ENCODE data around the gene RPL38.

Gene RPL38

DNA sequence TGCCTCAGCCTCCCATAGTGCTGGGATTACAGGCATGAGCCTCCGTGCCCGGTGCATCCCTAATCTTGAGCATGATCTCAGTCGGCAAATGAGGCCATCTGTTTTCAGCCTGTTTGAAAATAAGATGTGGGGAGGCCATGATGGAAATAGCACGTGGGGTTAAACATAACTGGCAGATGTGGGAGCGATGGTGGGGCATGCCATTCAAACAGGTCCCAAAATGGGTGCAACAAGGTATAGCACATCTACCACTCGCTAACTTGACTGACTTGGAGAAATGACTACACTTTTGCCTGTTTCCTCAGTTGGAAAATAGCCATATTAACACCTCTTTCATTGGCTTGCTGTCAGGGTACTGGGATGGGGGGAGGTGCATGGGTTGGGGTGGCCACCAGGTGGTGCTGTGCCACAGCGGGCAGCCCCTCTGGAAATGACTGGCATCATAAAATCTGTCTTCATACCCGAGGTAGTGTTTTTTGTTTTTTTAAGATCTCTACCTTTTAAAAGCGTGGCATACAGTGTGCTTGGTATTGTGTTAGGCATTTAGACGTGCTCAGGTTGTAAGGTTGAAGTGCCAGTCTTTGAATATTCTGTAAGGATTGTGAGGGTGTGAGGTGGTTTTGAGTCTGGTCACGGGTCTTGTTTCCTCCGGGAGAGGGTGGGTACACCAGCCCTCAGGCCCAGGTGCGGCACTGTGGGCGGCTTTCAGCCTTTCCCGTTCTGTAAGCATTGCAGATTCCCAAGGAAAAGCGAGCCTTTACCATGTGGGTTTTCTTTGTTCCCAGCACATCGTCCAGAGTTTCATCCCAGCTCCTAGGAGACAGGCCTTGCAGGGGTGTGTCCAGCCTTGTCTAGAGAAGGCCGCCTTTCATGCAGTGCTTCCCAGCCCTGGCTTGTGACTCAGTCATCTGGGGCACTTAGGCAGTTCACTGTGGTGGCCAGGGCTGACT lies 7.0 kb downstream of the RPL38 start:
- peak; percentile 60 to 68 (median 67) for DNase-seq (ENCODE audit: low read depth in 3 of 3)

DNA sequence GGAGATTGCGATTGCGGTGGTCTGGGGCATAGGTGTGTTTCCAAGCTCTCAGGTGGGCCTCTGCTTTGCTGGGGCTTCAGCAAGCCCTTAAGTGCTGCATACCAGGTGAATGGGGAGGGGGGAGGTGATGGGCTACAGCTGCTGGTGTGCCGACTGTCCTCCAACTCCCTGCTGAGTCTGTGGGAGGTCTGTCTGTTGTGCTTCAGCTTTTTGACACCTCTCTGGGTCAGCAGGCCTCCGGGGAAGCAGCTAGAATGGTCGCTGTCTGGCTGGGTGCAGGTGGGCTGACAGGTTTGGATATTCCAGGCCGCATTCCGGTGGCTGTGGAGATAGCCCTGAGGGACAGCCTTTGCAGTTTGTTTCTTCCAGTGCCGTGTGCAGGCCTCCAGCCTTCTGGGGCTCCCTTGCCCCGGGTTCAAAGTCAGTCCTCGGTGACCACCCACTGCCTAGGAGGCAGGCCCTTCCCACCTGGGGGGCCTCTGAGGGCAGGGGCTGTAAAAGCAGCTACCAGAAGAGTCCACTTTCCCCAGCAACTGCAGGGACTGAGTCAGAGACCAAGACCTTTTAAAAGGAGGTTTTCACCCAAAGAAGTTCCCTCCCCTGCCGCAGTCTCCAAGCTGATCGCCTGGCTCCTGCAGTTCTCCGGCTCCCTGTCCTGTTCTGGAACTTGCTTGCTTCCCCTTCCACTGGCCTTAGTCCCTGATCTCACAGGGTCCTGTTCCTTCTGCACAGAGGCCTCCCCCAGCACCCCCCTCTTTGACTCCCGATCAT lies 7.8 kb downstream of the RPL38 start:
- DNase-seq (ENCODE audit: low read depth in 3 of 3) = no peak

DNA sequence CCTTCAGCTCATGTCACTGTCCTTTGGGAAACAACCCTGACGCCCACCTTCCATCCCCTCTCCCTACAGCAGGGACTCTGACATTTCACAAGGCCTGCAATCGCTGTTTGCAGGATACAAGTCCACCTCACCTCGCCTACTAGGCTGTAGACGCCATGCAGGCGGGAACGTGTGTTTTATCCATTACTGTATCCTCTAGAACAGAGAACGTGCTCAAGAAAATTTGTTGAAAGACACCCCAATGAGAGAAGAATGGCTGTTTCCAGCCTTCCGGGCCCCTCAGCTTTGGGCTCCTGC lies 8.4 kb downstream of the RPL38 start:
- no peak for DNase-seq (ENCODE audit: low read depth in 3 of 3)

DNA sequence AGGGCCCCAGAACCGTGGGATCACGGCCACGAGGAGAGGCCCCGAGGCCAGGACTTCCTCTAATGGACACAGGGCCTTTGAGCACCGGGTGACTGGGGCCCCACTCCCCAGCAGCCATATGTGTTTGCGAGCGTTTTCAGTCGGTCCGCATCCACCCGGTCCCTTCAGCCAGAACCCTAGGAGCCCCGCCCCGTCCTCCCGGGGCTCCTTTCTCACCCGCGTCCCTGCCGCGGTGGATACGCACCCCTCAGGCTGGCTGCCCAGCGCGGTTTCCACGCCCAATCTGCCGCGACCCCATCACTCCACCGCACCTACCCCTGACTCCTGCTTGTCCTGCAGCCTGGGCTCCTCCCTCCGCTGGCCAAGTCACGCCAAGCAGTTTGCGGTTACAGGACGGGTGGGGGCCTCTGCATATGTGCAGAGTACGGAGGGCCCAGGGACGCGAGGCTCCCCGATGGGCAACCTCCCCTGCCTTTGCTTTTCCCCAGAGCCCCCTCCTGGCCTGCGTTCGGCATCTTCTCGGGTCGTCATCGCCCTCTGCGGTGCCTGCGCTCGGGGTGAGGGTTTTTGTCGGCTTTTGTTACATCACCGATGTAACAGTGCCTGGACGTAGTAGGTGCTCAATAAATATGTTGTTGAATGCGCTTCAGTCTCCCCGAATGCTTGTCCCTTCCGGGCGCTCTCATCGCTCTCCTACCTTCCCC lies 8.9 kb downstream of the RPL38 start:
- DNase-seq (ENCODE audit: low read depth in 3 of 3) = no peak

DNA sequence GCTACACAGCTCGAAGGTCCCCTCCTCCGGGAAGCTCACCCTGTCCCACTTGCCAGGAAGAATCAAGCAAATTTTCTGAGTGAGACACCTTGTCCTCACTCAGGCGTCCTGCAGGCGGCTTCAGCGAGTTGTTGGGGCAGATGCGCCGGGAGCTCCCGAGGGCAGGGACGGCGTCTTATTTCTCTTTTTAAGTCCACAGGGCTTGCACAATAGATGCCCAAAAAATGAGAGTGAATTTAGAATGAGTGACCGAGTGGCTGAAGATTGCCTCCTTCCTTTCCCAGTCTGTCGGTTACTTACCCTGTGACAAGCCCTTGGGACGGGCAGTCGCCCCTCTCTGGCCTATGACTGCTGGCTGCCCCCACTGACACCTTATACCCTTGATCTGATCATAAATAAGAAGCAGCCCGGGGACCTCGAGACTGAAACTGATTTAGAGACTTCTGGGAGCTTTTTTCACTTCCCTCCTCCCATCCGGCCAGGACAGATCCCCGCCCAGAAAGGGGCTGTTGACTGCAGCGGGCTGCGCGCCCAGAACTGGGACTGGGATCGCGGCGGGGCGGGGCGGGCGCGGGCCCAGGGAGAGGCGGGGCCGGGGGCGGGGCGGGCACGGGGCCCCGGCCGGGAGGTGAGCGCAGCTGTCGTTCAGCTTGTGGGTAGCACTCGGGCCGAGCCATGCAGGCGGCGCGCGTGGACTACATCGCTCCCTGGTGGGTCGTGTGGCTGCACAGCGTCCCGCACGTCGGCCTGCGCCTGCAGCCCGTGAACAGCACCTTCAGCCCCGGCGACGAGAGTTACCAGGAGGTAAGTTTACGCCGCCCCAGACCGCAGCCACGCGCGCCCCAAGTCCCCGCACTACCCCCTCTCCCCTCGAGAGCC lies 9.7 kb downstream of the RPL38 start, which contains the start of gene TTYH2:
TSS of gene TTYH2 (plus strand) at position 659 of the 879 bp plus-strand sequence. CDS start at position 676, 17 bp downstream.
- DNase-seq (ENCODE audit: low read depth in 3 of 3) = peak; percentile 44 to 55 (median 47)

DNA sequence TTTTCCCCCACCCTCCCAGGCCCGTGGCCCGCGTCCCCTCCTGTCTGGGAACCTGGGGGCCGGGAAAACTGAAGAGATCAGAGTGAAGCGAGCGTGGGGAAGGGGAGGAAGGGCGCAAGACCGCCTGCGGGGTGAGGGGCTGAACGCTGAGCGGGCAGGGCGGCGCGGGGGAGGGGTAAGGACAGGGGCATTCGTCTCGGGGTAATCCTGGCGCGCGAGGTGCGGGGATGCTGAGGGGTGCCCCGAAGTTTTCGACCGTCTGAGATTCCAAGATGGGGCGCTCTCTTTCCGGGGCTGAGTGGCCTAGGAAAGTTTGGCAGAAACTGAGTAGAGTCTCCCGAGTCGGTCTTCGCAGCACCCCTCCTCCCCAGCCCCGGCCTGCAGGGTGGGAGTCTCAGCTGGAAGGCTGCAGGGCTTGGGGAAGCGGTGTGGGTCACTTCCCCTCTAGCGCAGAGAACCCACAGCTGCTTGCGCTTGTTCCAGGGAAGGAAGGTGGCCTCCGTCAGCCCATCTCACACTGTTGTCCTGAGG lies 10.4 kb downstream of the RPL38 start:
- DNase-seq (ENCODE audit: low read depth in 3 of 3) = no peak

DNA sequence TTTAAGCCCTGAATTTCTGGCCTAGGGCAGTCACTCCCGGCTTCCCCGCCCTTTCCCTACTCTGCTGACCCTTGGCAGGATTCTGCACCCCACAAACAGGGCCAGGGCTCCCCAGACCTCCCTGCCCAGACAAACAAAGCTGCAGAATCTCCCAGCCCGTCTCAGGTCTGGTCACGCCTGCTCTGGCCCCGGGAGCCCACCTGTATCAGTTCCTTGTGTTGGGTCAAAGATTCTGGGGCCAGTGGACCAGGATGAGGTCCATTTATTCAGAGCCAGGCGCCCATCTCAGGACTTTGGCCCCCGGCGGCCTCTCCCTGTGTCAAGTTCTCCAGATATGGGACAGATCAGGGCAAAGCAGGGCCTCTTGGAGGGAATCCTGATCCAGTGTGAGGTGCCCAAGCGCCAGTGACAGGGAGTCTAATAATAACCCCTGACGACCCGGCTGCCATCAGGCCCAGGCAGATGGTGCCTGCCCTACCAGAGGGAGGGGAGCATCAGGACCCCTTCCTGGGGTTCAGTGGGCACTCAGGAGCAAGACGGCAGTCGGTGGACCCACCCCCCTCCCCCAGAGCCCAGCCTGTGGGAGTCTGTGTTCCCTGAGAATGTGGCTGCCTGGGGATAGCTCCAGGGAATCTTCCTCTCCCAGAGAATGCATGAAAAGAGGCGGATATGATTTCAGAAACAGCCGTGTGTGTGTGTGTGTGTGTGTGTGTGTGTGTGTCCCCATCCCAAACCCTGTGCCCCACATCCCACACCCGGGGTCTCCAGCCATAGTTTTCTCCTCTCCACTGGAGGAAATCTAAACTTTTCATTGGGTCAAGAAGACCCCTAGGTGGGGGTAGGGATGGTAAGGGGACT lies 11.2 kb downstream of the RPL38 start:
- no peak for DNase-seq (ENCODE audit: low read depth in 3 of 3)

DNA sequence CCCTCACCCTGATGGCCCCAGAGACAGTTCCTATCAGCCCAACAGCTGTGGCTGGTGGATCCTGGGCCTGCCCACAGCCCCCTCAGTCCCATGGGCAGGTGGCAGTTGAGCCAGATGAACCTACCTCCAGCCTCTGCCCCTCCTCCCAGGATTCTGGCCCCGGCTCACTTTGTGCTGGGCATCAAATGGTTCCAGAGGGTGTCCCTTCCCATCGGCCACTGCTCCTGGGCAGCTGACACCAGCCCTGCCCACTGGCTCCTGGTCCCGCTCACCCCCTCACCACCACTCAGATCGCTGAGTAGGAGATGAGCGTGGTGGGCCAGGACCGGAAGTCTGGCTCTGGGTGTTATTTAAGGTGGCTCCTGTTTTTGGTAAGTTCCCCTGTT lies 11.9 kb downstream of the RPL38 start:
- no peak for DNase-seq (ENCODE audit: low read depth in 3 of 3)

DNA sequence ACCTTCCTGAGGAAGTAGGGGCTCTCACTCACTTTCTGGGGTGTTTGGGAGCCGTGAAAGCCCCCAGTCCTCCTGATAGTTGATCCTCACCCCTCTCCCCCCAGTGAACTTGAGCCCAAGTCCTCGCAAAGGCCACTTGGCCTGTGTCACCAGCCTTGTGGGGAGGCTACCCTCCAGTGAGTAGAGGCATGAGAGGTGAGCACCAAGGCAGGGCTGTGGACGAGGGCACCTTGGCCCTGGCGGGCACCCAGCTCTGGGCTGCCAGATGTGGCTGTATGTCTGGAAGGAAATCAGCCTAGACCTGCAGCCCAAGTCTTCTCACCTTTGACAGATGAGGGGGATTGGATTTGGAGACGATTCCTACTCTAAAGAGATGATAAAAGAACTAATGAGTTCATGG lies 13.0 kb downstream of the RPL38 start:
- DNase-seq (ENCODE audit: low read depth in 3 of 3) = no peak

DNA sequence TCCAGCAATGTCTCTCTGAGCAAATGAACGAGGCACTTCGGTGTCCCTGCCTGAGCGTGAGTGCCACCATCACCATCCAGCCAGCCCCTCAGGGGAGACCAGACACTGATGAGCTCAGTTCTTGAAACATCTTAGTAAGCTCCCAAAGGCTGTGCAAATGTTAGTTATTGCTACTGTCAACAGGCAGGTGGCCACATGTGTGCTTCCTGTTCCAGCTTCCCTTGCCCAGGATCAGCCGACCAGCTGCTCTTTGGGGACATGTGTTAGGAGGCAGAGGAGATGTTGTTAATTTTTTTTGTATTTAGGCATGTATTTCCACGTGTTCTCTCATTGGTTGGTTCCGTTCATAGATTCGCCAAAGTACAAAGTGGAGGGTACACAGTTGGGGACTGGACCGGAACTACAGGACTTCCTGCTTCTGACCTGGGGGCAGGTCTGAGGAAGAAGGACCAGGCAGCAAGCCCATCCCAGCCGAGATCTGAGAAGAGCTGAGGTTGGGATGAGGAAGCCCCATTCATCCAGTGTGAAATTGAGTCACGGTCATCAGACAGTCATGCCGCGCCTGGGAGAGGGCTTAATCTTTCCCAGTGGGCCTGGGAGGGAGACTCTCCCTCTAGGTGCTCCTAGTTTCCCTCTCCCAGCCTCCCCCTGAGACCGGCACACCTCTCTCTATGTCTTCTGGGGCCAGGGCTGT lies 13.7 kb downstream of the RPL38 start:
- no peak for DNase-seq (ENCODE audit: low read depth in 3 of 3)

DNA sequence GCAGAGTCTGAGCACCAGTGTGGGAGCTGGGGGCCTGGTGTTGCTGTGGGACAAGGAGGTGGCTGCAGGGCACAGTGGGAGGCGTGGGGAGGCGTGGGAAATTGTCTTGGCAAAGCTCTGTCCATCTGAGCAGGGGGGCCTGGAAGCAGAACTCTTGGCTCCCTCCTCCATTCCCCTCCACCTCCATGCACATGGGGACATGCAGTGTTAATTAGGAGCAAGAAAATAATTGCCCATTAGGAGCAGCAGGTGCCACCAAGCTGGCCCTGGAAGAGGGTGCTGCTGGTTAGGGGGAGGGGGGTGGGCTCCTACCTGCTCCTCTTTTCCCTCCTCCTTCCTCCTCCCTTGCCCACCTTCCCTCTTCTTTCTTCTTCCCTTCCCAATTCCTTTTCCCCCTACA lies 14.4 kb downstream of the RPL38 start:
- DNase-seq (ENCODE audit: low read depth in 3 of 3) = no peak

DNA sequence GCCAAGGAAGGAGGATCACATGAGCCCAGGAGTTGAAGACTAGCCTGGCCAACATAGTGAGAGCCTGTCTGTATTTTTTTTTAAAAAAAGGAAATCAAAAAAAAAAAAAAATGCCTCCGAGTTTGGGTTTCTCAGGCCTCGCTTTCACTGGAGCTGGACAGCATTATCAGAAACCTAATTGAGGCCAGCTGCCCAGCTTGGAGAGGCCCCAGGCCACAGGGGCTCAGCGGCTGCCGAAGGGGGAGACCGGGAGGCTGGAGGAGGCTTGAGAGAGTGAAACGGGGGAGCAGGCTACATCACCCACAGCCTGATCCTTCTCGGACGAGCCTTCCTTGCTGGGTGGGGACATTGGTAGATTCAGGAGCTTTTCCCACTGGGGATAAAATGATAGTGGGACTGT lies 15.0 kb downstream of the RPL38 start:
- DNase-seq (ENCODE audit: low read depth in 3 of 3) = no peak

DNA sequence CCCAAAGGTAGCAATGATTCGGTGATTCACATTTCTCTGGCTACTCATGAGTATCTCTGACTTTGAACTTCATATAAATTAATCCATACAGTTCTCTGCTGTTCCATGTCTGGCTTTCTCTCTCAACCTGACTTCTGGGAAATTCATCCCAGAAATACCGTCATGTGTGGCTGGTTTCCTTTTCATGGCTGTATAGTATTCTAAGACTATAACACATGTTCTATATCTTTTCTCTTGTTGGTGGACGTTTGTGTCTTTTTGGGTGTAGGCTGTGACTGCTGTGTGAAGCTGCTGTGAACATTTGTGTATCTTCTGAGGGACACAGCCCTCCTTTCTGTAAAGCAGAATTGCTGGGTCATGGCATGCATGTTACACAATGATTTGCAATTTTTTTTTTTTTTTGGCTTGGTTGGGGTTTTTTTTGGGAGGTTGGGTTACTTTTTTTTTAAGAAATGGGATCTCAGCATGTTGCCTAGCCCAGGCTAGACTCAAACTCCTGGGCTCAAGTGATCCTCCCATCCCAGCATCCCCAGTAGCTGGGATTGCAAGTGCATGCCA lies 16.2 kb downstream of the RPL38 start:
- DNase-seq (ENCODE audit: low read depth in 3 of 3) = no peak

DNA sequence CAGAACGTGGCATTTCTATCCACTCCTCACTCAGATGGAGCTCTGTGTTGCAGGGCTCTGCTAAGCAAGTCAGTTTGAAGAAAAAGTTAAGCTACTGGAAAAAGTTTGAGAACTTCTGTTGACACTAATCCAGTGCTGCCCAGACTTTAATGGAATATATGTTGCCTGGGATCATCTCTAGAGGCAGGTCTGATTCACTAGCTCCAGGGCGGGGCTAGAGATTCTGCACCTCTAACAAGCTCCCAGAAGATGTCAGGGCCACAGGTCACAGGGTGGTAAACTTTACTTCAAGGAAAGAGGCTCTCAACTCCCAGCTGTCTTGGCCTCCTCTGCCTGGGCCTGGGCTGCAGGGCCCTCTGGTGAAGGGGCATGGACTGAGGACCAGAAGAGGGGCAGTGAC lies 16.7 kb downstream of the RPL38 start:
- DNase-seq (ENCODE audit: low read depth in 3 of 3) = no peak

DNA sequence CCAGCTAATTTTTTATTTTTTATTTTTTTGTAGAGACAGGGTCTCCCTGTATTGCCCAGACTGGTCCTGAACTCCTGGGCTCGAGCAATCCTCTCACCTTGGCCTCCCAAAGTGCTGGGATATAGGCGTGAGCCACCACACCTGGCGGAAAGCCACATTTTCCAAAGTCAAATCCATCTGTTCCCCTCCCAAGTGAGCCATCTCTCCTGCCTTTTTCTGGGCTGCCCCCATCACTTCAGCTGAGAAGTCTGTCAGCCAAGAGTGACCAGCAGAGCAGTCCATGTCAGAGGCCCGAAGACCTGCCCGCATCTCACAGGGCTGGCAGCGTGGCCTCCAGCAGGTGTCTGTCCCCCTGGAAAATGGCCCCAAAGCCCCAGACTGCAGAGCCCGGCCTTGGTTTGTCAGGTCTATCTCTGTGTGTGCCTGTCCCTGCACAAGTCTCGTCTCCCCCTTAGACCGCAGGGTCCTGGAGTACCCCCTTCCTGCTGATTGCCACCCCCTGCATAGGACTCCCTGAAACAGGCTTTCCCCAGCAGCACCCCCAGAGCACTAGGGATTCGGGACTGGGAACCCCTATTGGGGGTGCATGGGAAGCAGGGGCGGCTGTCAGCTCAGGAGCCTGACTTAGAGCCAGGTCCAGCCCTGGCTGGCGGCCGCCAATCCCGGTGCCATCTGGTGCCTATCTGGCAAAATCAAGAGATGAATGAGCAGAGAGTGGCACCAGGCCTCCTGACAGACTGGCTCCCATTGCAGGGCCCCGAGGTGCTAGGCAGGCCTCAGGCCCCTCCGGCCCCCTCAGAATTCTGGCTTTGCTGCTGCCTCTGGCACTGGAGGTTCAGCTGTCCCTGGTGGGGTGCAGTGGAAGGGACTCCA lies 17.7 kb downstream of the RPL38 start:
- no peak for DNase-seq (ENCODE audit: low read depth in 3 of 3)

DNA sequence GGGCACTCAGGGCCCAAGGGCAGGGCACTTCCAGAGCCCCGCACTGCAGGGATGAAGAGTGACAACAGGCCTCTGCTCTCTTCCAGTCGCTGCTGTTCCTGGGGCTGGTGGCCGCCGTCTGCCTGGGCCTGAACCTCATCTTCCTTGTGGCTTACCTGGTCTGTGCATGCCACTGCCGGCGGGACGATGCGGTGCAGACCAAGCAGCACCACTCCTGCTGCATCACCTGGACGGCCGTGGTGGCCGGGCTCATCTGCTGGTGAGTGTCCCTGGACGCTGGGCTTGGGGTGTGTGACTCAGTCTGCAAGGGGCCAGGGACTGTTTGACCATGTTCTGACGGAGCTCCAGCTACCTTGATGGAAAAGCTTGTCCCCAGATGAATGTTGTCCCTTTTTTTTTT lies 18.9 kb downstream of the RPL38 start:
- DNase-seq (ENCODE audit: low read depth in 3 of 3) = no peak

DNA sequence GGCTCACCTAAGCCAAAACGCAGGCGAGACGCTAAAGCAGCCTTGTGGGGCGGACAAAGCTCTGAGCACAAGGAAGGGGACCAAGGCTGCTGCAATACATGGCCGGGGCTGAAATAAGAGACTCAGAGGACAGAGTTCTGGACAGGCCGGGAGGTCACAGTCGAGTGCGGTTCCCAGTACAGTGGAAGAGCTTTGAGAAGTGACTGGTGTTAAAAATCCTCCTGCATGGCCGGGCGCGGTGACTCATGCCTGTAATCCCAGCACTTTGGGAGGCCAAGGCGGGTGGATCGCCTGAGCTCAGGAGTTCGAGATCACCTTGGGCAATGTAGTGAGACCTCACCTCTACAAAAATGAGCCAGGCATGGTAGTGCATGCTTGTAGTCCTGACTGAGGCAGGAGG lies 20.4 kb downstream of the RPL38 start:
- DNase-seq (ENCODE audit: low read depth in 3 of 3) = no peak
